HG03039 (cell line): ENCODE data around the gene LEMD1.

Experiments
- ATAC-seq: cut with Tn5 transposase; IDR thresholded peaks from one replicate; pipeline ENCODE4 v1.9.1; 2021; ENCODE audit warnings: mild to moderate bottlenecking, moderate library complexity; ENCODE audit not compliant: unreplicated experiment

The LEMD1 gene

GRCh38 chr1:205356440-205357139, 65.3 kb downstream of the LEMD1 start, which contains the start of gene KLHDC8A:
Gene KLHDC8A (minus strand): TSS chr1:205356922. CDS start chr1:205343604, 13,318 bp downstream.
- no peak for ATAC-seq

GRCh38 chr1:205355075-205355453, 66.8 kb downstream of the LEMD1 start:
- ATAC-seq: no peak

- ATAC-seq: no peak
These were observed 67.4 kb downstream of the LEMD1 start for GRCh38 chr1:205354259-205355074.

- ATAC-seq: no peak
These were observed 68.2 kb downstream of the LEMD1 start for GRCh38 chr1:205353612-205354011.

GRCh38 chr1:205353191-205353590, 68.7 kb downstream of the LEMD1 start:
- no peak for ATAC-seq

GRCh38 chr1:205351984-205352713, 69.7 kb downstream of the LEMD1 start:
- ATAC-seq: no peak

- ATAC-seq: no peak
These were observed 71.1 kb downstream of the LEMD1 start for GRCh38 chr1:205350691-205351141.

GRCh38 chr1:205350124-205350523, 71.7 kb downstream of the LEMD1 start:
- no peak for ATAC-seq

GRCh38 chr1:205348554-205349487, 73.0 kb downstream of the LEMD1 start:
- ATAC-seq: no peak

GRCh38 chr1:205346956-205347574, 74.8 kb downstream of the LEMD1 start:
- ATAC-seq: no peak

GRCh38 chr1:205345761-205346160, 76.1 kb downstream of the LEMD1 start:
- no peak for ATAC-seq

- no peak for ATAC-seq
These were observed 77.6 kb downstream of the LEMD1 start for GRCh38 chr1:205344066-205344928.

GRCh38 chr1:205343431-205344065, 78.3 kb downstream of the LEMD1 start:
- ATAC-seq: no peak

- ATAC-seq: no peak
These were observed 78.9 kb downstream of the LEMD1 start for GRCh38 chr1:205342986-205343385.

- no peak for ATAC-seq
These were observed 81.2 kb downstream of the LEMD1 start for GRCh38 chr1:205340676-205341075.

GRCh38 chr1:205339717-205340116, 82.1 kb downstream of the LEMD1 start:
- no peak for ATAC-seq

GRCh38 chr1:205339197-205339702, 82.6 kb downstream of the LEMD1 start:
- no peak for ATAC-seq

- no peak for ATAC-seq
These were observed 83.8 kb downstream of the LEMD1 start for GRCh38 chr1:205338011-205338410.
